GM23248 (cell line): ENCODE results near the gene THSD4.

ENCODE experiments used
- EZH2 ChIP-seq: fragments of 200-600 bp; sonication (generic); IDR thresholded peaks from 2 replicates; pipeline ENCODE4 v1.6.1; 2018; ENCODE audit warnings: antibody characterized with exemption, mild to moderate bottlenecking; ENCODE audit not compliant: insufficient read depth, poor library complexity, severe bottlenecking
- EZH2phosphoT487 ChIP-seq: fragments of 200-600 bp; sonication (generic); IDR thresholded peaks from 2 replicates; pipeline ENCODE4 v1.6.1; 2018; ENCODE audit warnings: antibody characterized with exemption, moderate library complexity, mild to moderate bottlenecking, low read depth; ENCODE audit not compliant: insufficient read depth

DNA sequence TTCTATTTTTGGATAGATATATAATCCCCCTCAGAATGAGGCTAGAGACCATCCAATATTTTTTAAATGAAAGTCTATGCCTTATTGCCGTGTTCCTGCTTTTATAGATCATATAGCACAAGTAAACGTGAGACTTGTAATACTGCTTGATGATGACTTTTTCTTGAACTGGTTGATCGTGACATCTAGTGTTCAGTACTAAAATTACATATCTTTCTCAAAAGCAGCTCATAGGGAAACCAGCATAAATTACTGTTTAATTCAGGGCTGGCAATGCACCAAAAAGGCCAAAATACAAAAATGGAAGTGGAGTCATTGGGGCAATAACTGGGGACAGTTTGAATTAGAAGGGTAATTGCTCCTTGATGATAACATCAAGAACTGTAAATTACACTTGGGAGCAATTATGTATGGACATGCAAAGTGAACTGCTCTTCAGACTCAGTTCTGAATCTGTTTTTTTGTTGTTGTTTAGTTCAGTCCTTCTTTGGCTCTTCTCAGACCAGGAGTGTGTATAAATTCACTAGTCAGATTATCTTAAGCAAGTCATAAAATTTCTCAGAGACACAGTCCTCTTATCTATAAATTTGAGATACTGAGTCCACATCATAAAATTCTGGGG lies 325.3 kb downstream of the THSD4 start:
- TF ChIP-seq EZH2 (no peak), EZH2phosphoT487 (no peak)
